Measurements from ENCODE around the gene IFNGR1. TPM values are rescaled to one million over a fixed set of nuclear protein-coding genes. Genes with fewer than 3 reads are reported as not detected.

The IFNGR1 gene
- total and polyA plus RNA-seq, 2 of the 13 experiments (the other 11 are each of a cell fraction or from before 2014, with no cell fraction given), result 82.8 to 87.8 TPM

- TF ChIP-seq ZNF687 (CRISPR knock-in tag; IDR thresholded peaks at IDR 0.05) (peak; percentile 97), SALL1 (CRISPR knock-in tag; IDR thresholded peaks at IDR 0.05) (peak; percentile 94), SAFB2 (CRISPR knock-in tag; IDR thresholded peaks at IDR 0.05; ENCODE audit: borderline replicate concordance, low read depth) (peak; percentile 87; the same call in 1 of the 2 replicates), SRY (CRISPR knock-in tag; IDR thresholded peaks at IDR 0.05) (peak; percentile 88), MBNL3 (CRISPR knock-in tag; conservative IDR thresholded peaks at IDR 0.05) (no peak), ZBTB49 (CRISPR knock-in tag; IDR thresholded peaks at IDR 0.05; ENCODE audit: borderline replicate concordance) (no peak), FOXO1 (CRISPR knock-in tag; IDR thresholded peaks at IDR 0.05) (peak; percentile 17; the same call in 1 of the 2 replicates), ZNF160 (CRISPR knock-in tag; IDR thresholded peaks at IDR 0.05) (peak; percentile 85), HOMEZ (CRISPR knock-in tag; IDR thresholded peaks at IDR 0.05; ENCODE audit: low read depth) (peak; percentile 75), ZNF792 (CRISPR knock-in tag; IDR thresholded peaks at IDR 0.05) (peak; percentile 84; the same call in 1 of the 2 replicates), HNRNPUL1 (IDR thresholded peaks at IDR 0.05; ENCODE audit: low read depth, low read length) (0 out of 2 replicates have a peak, but pooled peaks have one; percentile 10), MIER2 (CRISPR knock-in tag; IDR thresholded peaks at IDR 0.05) (peak; percentile 57; the same call in 1 of the 2 replicates), IKZF5 (CRISPR knock-in tag; IDR thresholded peaks at IDR 0.05) (peak; percentile 89), NFAT5 (CRISPR knock-in tag; IDR thresholded peaks at IDR 0.05) (peak; percentile 92; the same call in 1 of the 2 replicates)
Measured at GRCh38 chr6:137218917-137219663, at the start of gene IFNGR1 (continued).

Data from HepG2 (cell line).